K562 (cell line): ENCODE data around the gene CCDC137. TPM values are rescaled to one million over a fixed set of nuclear protein-coding genes. Genes with fewer than 3 reads are reported as not detected.
A peak's percentile ranks its signal among the peaks of the same experiment; 100 is the strongest.

ENCODE experiments used
- AFF4 ChIP-seq: sonication (generic); formaldehyde crosslinking; IDR thresholded peaks from 2 replicates; pipeline ENCODE4 v1.8.0; 2023; ENCODE audit warnings: mild to moderate bottlenecking, missing genetic modification reagents
- ARID1B ChIP-seq: fragments of 450-650 bp; IDR thresholded peaks from 2 replicates; pipeline ENCODE4 v1.6.1; 2016; ENCODE audit warnings: antibody characterized with exemption, mild to moderate bottlenecking, inconsistent platforms
- ARNT ChIP-seq, 2 experiments: fragments of 450-650 bp; IDR thresholded peaks; 2 replicates each; pipeline ENCODE4 v1.6.1; 2016; ENCODE audit warnings: mild to moderate bottlenecking in 1 of 2
- BRCA1 ChIP-seq, 2 experiments: fragments of 450-650 bp in 1 of 2; sonication (generic) in 1 of 2; formaldehyde crosslinking in 1 of 2; IDR thresholded peaks; 2 replicates each; pipeline versions ENCODE4 v1.5.0 to v1.6.1; 2017 to 2020; ENCODE audit warnings: mild to moderate bottlenecking in 1 of 2, missing genetic modification reagents in 1 of 2
- CBFA2T2 ChIP-seq: fragments of 450-650 bp; conservative IDR thresholded peaks from 2 replicates; pipeline ENCODE4 v1.6.1; 2017; ENCODE audit warnings: mild to moderate bottlenecking
- COPS2 ChIP-seq: fragments of 450-650 bp; conservative IDR thresholded peaks from 2 replicates; pipeline ENCODE4 v1.6.1; 2016; ENCODE audit warnings: mild to moderate bottlenecking, moderate library complexity
- CREM ChIP-seq: IDR thresholded peaks from 2 replicates; pipeline ENCODE4 v1.6.1; 2014; ENCODE audit warnings: antibody characterized with exemption, low read depth
- E2F5 ChIP-seq: sonication (generic); formaldehyde crosslinking; IDR thresholded peaks from 2 replicates; pipeline ENCODE4 v1.8.0; 2022; ENCODE audit warnings: mild to moderate bottlenecking, missing genetic modification reagents
- EP300 ChIP-seq: IDR thresholded peaks from 2 replicates; pipeline ENCODE4 v1.6.1; 2012; ENCODE audit warnings: low read length, improper control_type of control experiment
- GTF2A2 ChIP-seq: IDR thresholded peaks from 2 replicates; pipeline ENCODE4 v1.6.1; 2016; ENCODE audit warnings: mild to moderate bottlenecking, missing genetic modification characterization, missing compliant biosample characterization
- HDAC3 ChIP-seq: fragments of 450-650 bp; IDR thresholded peaks from 2 replicates; pipeline ENCODE4 v1.6.1; 2018; ENCODE audit warnings: borderline replicate concordance, mild to moderate bottlenecking, moderate library complexity; ENCODE audit not compliant: partially characterized antibody
- HEY1 ChIP-seq: fragments of 250-450 bp; sonication (Bioruptor Pico); IDR thresholded peaks from 2 replicates; pipeline ENCODE4 v1.5.0; 2020; ENCODE audit warnings: mild to moderate bottlenecking, moderate library complexity, borderline replicate concordance
- HNRNPL ChIP-seq: fragments of 200-400 bp; formaldehyde crosslinking; IDR thresholded peaks from 2 replicates; pipeline ENCODE4 v1.6.1; 2017; ENCODE audit warnings: low read depth, mild to moderate bottlenecking, low read length
- KAT2B ChIP-seq: IDR thresholded peaks from one replicate; pipeline ENCODE4 v1.6.1; 2012; ENCODE audit warnings: low read depth, mild to moderate bottlenecking, control low read depth, inconsistent platforms, low read length, moderate library complexity
- L3MBTL2 ChIP-seq: fragments of 450-650 bp; IDR thresholded peaks from 2 replicates; pipeline ENCODE4 v1.6.1; 2016; ENCODE audit warnings: mild to moderate bottlenecking, moderate library complexity
- MAZ ChIP-seq, 2 experiments: fragments of 450-650 bp in 1 of 2; sonication (generic) in 1 of 2; formaldehyde crosslinking; IDR thresholded peaks in 1 of 2; conservative IDR thresholded peaks in 1 of 2; 2 replicates each; pipeline versions ENCODE4 v1.4.0 to v1.5.0; 2020; ENCODE audit warnings: mild to moderate bottlenecking in 1 of 2, missing genetic modification reagents in 1 of 2
- MTF1 ChIP-seq: fragments of 250-450 bp; sonication (Bioruptor Pico); IDR thresholded peaks from 2 replicates; pipeline ENCODE4 v1.9.0; 2021; ENCODE audit warnings: moderate library complexity, mild to moderate bottlenecking, inconsistent platforms, borderline replicate concordance
- NRF1 ChIP-seq, 2 experiments: fragments of 450-650 bp; IDR thresholded peaks in 1 of 2; conservative IDR thresholded peaks in 1 of 2; 2 replicates each; pipeline ENCODE4 v1.6.1; 2014; ENCODE audit warnings: mild to moderate bottlenecking in 2 of 2
- OTX1 ChIP-seq: fragments of 450-650 bp; formaldehyde crosslinking; IDR thresholded peaks from 2 replicates; pipeline ENCODE4 v1.4.0; 2022; ENCODE audit warnings: mild to moderate bottlenecking
- VEZF1 ChIP-seq: fragments of 200-800 bp; sonication (Bioruptor generic); IDR thresholded peaks from 2 replicates; pipeline ENCODE4 v1.6.1; 2017; ENCODE audit warnings: missing genetic modification characterization, missing compliant biosample characterization
- ZNF507 ChIP-seq: conservative IDR thresholded peaks from 2 replicates; pipeline ENCODE4 v1.6.1; 2017; ENCODE audit warnings: missing genetic modification characterization, missing compliant biosample characterization
- ZNF766 ChIP-seq: fragments of 200-800 bp; sonication (Bioruptor generic); conservative IDR thresholded peaks from 2 replicates; pipeline ENCODE4 v1.6.1; 2016; ENCODE audit warnings: missing genetic modification characterization, missing compliant biosample characterization
- polyA plus RNA-seq, 8 experiments: library from polyadenylated mRNA; depleted of rRNA in 4 of 8; stranded (reverse) in 5 of 8; unstranded in 3 of 8; fragments of >200 nt; fragmentation: Nextera tagmentation in 2 of 8; fragmentation: Illumina TruSeq in 1 of 8; extraction: Ambion mirVana in 2 of 8; extraction: Trizol in 1 of 8; gene quantifications; 2 replicates each; pipeline versions ENCODE4 v1.2.1 to v1.2.3, GENCODE V29; 2011 to 2014; ENCODE audit warnings: inconsistent platforms in 1 of 8, missing spikeins in 1 of 8
- total RNA-seq, 7 experiments: library from RNA; depleted of rRNA in 6 of 7; stranded (reverse); fragments of >200 nt in 6 of 7; fragmentation: Illumina TruSeq in 2 of 7; extraction: Trizol in 2 of 7; gene quantifications; 2 replicates each; pipeline versions ENCODE4 v1.2.1 to v1.2.3, GENCODE V29; 2011 to 2021; ENCODE audit warnings: low replicate concordance in 1 of 7

Gene CCDC137
- total and polyA plus RNA-seq, 9 of the 15 experiments (the other 6 are each of a cell fraction or from before 2014, with no cell fraction given), result 2.3 to 68.1 (median 38.3) TPM

- no peak for TF ChIP-seq E2F5 (CRISPR knock-in tag)
- no peak for TF ChIP-seq ARID1B
- TF ChIP-seq GTF2A2, result peak; percentile 75; the same call in 1 of the 2 replicates
- no peak for TF ChIP-seq HNRNPL
- no peak for TF ChIP-seq ZNF507 (tag)
- peak; percentile 7; the same call in 1 of the 2 replicates for TF ChIP-seq AFF4 (CRISPR knock-in tag)
- peak; percentile 95 to 96 for TF ChIP-seq NRF1 (conservative IDR thresholded peaks at IDR 0.05 in 1 of 2, IDR thresholded peaks at IDR 0.05 in 1 of 2)
- no peak for TF ChIP-seq COPS2
- no peak for TF ChIP-seq KAT2B
- TF ChIP-seq MAZ (CRISPR knock-in tag; conservative IDR thresholded peaks at IDR 0.05 in 1 of 2, IDR thresholded peaks at IDR 0.05 in 1 of 2), result peak; percentile 85 to 91
- no peak; the same call in 1 of the 2 replicates for TF ChIP-seq L3MBTL2
- TF ChIP-seq HEY1 (CRISPR knock-in tag), result no peak
- TF ChIP-seq ARNT (IDR thresholded peaks at IDR 0.05), result no peak
- TF ChIP-seq EP300, result no peak
- TF ChIP-seq ZNF766 (CRISPR knock-in tag), result 0 out of 2 replicates have a peak, but pooled peaks have one; percentile 52
- no peak for TF ChIP-seq HDAC3
- TF ChIP-seq OTX1, result peak; percentile 36; the same call in 1 of the 2 replicates
- no peak for TF ChIP-seq BRCA1 (IDR thresholded peaks at IDR 0.05)
- TF ChIP-seq BRCA1 (CRISPR knock-in tag; IDR thresholded peaks at IDR 0.05), result peak; percentile 41; the same call in 1 of the 2 replicates
- no peak for TF ChIP-seq CBFA2T2
- no peak for TF ChIP-seq MTF1 (CRISPR knock-in tag)
- peak; percentile 76 for TF ChIP-seq VEZF1 (CRISPR knock-in tag)
- peak; percentile 79 for TF ChIP-seq CREM
Measured at GRCh38 chr17:81636505-81637288, 29.8 kb upstream of the CCDC137 start, which contains the start of the genes NPLOC4 and TSPAN10 (continued).
